Measurements from ENCODE around the gene ARHGAP4.

ARHGAP4 gene

GRCh38 chrX:153924149-153924861 is 1.8 kb downstream of the ARHGAP4 start:
- peak in 1 of 2 experiments; percentile 76 for DNase-seq

DNA sequence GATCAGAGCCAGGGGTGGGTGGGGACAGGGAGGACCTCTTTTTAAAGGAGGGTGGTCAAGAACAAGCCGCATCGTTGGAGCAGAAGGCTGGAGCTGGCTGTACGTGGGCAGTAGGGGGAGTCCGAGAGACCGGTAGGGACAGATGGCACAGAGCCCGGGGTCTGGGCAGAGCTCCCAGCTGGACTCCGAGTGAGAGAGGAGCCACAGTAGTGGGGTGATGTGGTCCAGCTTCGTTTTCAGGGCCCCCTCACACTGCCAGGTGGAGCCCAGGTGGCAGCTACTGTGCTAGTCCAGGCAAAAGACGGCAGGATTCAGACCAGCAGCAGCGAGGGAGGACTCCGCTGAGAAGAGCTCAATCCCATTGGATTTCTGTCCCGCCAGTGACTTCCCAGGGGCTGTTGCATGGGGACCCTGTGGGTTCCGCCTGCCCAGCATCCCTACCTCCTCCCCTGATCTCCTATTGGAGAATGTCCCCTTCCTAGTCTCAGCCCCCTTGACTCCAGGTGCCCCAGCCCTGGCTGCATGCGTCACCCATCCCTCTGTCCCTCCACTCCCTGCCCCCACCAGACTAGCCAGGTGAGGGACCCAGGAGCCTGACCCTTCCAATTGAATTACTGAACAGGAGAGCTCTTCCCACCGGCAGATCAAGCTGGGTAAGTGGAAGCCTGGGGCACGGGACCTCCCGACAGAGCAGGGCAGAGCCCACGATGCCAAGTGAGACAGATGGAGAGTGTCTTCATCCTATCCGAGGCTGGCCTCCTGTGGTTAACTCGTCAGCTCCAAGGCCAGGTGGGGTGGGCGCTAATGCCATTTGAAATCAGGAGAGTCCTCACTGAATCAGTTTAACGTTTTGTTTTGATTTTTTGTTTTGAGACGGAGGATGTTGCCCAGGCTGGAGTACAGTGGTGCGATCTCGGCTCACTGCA is 2.9 kb downstream of the ARHGAP4 start:
- peak; percentile 52 to 81 for DNase-seq

DNA sequence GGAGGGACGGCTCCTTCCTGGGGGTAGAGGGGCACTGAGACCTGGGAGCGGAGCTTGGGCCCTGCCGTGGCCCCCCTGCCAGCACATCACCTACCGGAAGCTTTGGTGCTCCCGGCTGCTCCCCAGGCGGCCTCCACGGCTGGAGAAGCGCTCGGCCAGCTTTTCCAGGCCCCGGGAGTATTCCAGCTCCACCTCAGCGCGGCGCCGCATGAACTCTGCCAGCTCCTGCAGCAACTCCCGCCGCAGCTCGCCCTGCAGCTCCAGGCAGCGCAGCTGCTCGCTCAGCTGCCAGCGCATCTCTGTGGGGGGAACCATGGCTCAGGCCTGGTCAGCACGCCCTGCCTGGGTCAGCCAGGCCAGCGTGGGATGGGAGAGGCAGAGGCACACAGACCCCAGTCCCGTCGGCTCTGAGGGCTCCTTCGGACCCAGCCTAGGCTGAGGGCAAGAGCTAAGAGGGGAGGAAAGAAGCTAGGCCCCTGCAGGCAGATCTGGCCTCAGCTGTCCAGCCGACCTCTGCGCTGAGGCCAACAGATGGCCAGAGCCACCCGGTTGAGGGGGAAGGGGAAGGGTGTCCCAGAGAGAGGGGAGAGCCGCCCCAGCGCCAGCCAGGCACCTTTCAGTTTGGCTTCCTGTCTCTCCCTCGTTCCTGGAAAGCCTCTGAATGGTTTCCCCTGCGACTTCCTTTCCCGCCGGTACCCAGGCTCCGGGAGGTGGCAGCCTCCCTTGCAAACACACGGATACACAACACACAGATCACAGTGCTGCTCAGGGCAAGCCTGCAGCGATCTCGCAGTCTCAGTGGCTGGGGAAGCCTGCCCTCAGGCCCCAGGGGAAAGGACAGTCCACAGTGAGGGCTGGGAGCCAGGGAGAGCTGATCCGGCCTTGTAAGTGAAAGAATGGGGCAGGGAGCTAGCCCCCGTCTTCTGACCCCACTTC is 4.3 kb downstream of the ARHGAP4 start:
- no peak for DNase-seq

DNA sequence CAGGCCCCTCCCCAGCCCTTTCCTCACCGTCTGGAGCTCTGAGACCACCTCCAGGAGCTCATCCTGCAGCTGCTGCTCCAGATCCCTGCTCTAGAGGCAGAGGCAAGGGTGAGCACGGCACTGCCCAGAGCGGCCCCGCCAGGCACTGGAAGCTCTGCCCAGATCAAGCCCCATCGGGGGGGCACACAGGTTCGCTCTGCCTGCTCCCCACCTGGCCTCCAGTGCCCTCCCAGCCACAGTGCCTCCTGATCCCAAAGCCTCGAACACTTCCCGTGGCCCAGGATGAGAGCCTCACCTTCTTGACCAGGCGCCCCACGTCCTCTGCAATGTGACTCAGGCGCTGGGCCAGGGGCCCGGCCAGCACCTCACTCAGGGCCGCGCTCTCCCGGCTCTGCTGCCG is 5.0 kb downstream of the ARHGAP4 start:
- no peak for DNase-seq

DNA sequence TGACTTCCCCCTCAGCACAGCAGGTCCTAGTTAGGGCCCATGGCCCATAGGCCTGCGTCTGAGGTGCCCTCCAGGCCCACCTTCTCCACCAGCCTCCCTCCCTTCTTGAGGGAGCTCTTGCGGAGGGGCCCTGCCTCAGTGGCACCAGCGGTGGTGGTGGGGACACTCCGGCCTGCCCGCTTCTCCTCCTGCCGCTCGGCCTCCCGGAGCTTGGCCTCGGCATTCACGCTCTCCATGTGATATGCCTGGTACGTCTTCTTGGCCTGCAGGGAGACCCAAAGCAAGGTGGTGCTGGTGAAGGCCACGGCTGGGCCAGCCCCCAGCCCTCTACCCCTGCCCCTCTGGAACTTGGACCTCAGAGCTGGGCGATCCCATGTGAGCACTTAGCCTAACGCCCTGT is 5.5 kb downstream of the ARHGAP4 start:
- no peak for DNase-seq

GRCh38 chrX:153919281-153919680 is 6.8 kb downstream of the ARHGAP4 start:
- DNase-seq, result no peak

GRCh38 chrX:153917869-153918268 is 8.2 kb downstream of the ARHGAP4 start:
- no peak for DNase-seq

DNA sequence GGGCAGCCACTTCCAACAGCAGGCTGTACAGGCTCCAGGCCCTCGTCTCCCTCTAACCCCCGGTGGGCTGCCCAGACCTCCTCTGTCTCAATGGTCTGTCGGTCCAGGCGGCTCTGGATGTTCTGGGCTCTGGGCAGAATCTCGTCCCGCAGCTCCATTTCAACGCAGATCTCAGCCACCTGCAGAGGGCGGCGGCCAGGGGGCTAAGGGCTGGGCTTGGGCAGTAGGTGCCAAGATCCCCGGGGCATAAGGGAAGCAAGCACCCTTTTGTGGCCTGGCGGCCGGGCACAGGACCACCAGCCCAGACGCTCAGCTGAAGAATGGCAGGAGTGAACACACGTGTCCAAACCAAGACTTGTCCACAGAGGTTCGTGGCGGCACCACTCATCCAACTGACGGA is 12.4 kb downstream of the ARHGAP4 start:
- no peak for DNase-seq

- no peak for DNase-seq
Measured at GRCh38 chrX:153913211-153913610, 12.9 kb downstream of the ARHGAP4 start.

DNA sequence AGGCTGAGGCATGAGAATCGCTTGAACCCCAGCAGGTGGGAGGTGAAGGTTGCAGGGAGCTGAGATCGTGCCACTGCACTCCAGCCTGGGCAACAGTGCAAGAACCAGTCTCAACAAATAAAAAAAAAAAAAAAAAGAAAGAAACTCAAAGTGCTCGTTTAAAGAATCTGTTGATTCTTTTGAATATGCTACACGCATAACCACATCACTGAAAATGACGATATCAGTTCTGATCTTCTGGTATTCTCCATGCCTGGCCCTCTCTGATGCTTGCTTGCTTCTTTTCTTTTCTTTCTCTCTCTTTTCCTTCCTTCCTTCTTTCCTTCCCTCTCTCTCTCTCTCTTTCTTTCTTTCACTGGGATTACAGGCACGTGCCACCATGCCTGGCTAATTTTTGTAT is 14.3 kb downstream of the ARHGAP4 start:
- DNase-seq, result no peak

DNA sequence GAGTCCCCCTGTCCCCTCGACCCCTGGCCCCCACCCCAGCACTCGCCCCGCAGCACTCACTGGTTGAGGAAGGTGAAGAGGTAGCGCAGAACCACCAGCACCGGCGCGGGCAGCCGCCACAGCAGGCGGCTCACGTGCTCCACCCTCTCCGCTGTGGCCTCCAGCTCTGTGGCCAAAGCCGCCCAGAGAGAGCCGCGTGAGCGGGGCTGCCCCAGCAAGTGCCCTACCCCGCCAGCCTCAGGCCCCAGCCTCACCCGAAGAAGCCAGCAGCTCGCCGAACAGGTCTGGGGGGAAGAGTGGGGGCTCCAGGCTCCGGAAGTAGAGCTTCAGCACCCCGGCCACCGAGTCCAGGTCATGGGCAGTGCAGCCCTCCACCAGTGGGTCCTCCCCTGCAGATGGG is 15.6 kb downstream of the ARHGAP4 start:
- DNase-seq, result no peak

- DNase-seq, result no peak
Measured at GRCh38 chrX:153909980-153910360, 16.1 kb downstream of the ARHGAP4 start.

DNA sequence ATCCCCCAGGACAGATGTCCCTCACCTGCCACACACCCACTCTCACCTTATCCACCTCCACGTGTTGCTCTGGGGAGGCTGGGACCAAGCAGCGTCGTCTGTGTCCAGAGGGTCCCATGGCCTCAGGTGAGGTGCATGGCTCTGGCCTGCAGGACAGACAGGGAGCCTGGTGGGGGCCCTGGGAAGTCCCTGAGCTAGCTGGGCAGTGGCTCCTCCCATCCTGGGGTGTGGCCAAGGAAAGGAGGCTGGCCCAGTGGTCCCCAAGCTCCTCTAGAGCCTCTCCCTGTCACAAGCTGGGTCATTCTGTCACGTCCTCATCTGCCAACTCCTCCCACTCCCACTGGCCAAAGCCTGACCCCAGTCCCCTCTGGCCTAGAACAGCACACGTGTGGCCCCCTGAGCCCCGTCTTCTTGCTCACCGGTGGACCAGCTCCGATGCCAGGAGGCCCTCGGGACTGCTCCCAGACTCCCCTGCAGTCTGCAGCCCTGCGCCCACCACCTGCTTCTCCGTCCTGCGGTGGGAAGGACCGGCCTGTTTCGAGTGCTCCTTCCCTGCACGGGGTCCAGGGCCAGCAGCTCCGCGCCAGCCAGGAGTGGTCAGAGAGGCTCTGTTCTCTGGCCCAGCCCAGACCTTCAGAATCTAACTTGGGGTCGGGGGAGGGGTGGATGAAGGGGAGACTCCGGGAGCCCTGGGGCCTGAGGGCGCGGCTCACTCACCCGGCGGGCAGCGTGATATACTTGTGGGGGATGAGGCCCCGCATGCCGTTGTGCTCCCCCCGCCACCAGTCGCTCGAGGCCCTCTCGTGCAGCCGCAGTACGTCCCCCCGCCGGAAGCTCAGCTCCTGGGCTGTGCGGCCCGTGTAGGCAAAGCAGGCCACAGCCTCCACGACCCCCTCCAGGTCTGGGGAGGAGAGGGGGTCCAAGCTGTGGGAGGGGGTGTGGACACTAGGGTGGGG is 16.8 kb downstream of the ARHGAP4 start:
- peak; percentile 73 to 86 for DNase-seq

DNA sequence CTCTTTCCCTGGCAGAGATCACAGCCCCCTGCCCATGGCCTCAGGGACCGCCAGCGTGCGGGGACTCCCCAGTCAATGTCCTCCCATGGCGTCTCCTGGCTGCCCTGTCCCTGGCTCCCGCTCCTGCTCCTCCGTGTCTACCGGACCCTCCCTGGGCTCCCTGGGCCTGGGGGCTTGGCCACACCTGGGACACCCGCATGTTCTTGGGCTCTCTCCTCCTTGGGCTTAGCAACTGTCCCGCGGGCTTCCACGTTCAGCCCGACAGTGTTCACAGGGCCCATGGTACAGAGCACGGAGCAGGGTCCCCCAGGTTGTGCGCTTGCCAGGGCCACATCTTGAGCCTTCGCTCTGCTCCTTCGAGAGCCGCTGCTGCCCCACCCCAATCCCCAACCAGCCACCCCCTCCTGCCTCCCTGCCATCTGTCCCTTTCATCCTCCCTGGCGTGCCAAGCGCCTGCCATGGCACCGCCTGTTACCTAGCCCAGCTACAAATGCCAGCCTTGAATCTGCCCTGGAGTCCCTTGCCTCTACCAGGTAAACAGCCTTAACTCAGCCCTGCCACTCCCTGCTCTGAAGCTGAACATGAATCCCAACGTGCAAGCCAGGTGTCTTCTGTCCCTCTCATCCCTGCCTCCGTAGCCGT is 17.7 kb downstream of the ARHGAP4 start:
- peak; percentile 70 to 77 for DNase-seq

DNA sequence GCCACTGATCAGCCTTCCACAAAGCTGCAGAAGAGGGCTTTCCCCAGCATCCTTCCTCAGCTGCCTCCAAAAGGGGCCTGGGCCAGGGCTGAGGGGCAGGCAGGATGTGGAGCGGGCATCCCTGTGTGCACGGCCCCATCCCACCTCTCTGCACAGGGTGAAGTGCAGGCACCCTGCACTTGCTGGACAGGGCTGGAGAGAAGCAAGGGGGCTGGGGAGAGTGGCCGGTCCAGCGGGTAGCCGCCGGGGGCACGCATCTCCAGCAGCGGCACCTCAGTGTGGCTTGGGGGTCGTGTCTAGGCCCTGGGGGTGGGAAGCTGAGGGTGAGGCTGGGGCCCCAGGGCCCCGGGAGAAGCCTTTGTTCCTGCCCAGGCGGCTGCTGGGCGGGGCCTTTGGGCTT is 18.6 kb downstream of the ARHGAP4 start:
- no peak for DNase-seq

DNA sequence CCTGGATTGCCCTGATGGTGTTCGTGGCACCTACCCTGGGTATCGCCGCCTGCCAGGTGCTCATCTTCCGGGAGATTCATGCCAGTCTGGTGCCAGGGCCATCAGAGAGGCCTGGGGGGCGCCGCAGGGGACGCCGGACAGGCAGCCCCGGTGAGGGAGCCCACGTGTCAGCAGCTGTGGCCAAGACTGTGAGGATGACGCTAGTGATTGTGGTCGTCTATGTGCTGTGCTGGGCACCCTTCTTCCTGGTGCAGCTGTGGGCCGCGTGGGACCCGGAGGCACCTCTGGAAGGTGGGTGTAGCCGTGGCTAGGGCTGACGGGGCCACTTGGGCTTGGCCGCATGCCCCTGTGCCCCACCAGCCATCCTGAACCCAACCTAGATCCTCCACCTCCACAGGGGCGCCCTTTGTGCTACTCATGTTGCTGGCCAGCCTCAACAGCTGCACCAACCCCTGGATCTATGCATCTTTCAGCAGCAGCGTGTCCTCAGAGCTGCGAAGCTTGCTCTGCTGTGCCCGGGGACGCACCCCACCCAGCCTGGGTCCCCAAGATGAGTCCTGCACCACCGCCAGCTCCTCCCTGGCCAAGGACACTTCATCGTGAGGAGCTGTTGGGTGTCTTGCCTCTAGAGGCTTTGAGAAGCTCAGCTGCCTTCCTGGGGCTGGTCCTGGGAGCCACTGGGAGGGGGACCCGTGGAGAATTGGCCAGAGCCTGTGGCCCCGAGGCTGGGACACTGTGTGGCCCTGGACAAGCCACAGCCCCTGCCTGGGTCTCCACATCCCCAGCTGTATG is 19.7 kb downstream of the ARHGAP4 start:
- DNase-seq, result no peak

GRCh38 chrX:153905481-153906095 is 20.5 kb downstream of the ARHGAP4 start:
- peak; percentile 73 to 87 for DNase-seq

GRCh38 chrX:153903991-153904957 is 21.8 kb downstream of the ARHGAP4 start, which contains the start of gene AVPR2:
TSS of gene AVPR2 (plus strand) at chrX:153904673. CDS start at chrX:153905146, 473 bp downstream.
- DNase-seq, result no peak
